ENCODE measurements around the gene GPNMB.

GPNMB gene

DNA sequence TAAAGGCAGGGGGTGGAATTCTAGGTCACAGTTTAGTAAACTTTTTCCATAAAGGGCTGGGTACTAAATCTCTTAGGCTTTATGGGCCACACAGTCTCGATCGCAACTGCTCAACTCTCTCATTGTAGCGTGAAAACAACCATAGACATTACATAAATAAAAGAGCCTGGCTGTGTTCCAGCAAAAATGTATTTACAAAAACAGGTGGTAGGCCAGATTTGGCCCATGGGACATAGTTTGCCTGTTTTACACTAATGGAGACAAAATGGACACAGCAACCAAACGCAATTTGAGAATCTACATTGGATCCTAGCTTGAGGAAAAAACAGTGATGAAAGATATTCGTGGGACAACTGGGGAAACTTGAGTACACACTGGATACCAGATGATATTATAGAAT is 29.3 kb downstream of the GPNMB start:
- no peak for DNase-seq

DNA sequence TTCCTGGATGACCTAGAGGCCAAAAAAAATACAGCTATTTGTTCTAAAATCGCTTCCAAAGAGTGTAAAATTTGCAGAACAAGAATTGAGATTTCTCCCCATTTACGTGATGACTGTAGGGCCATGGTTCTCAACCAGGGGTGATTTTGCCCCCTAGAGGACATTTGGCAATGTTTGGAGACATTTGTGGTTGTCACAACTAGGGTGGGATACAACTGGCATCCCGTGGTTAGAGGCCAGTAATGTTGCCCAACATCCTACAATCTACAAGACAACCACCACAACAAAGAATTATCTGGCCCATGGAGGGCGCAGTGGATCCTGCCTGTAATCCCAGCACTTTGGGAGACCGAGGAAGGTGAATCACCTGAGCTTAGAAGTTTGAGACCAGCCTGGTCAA is 29.8 kb downstream of the GPNMB start:
- DNase-seq: peak; percentile 22

GRCh38 chr7:23276947-23277346 is 30.4 kb downstream of the GPNMB start:
- no peak for DNase-seq

- peak; percentile 70 for DNase-seq
Measured at GRCh38 chr7:23277359-23277989, 30.9 kb downstream of the GPNMB start.

GRCh38 chr7:23279819-23280525 is 33.4 kb downstream of the GPNMB start:
- no peak for DNase-seq

DNA sequence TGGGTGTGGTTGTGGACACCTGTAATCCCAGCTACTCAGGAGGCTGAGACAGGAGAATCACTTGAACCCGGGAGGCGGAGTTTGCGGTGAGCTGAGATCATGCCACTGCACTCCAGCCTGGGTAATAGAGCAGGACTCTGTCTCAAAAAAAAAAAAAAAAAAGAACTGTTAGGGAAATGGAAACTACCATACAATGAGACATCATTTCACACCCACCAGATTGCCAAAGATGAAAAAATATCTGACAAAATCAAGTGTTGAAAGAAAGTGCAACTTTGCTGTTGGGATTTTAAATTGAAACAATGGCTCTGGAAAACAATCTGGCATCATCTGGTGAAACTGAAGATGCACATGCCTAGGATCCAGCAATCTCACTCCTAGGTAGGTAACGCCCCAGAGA is 36.5 kb downstream of the GPNMB start:
- DNase-seq: no peak

DNA sequence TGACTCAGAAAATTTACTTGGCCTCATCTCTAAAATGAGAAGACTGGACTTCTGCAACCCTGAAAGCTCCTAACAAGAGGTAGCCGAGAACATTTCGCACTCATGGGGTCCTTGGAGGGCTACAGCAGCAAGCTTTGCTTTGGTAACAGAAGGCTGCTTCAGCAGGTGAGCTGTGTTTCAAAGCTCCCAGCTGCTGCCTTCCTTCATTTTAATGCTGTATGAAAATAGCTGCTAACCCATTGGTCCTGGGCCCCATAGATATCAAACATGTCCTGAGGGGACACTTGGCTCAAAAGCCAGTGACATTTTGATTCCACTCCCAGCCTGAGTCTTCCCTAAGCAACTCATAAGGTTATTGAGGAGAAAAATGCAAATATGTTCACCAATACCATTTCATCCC is 38.3 kb downstream of the GPNMB start:
- DNase-seq: no peak

- DNase-seq: no peak
Measured at GRCh38 chr7:23285657-23286646, 39.4 kb downstream of the GPNMB start.

DNA sequence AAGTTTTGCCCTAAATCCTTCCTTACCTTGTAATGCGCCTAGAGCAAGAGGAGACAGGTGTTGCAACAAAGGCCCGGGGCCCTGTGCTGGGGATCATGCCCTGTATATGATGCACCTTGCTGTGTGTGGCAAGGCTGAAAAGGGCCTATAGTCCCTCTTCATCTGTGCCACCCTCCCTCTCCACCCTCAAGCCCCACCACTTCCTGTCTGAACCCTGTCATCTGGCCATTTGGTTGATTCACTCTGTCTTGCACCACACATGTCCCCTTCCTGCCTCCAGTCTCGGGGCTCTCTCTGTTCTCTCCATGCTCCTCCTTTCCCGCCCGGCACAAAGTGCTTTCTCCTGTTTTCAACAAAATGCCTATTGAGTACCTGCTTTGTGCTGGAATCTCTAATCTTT is 41.0 kb downstream of the GPNMB start:
- DNase-seq: no peak

DNA sequence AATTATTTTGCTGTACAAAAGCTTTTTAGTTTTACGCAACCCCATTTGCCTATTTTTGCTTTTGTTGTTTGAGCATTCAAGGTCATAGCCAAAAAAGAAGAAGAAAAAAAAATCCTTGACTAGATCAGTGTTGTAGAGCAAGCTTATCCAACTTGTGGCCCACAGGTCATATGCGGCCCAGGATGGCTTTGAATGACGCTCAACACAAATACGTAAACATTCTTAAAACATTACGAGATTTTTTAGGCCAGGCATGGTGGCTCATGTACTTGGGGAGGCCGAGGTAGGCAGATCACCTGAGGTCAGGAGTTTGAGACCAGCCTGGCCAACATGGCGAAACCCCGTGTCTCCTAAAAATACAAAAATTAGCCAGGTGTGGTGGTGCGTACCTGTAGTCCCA is 44.4 kb downstream of the GPNMB start:
- no peak for DNase-seq

- no peak for DNase-seq
Measured at GRCh38 chr7:23291957-23292560, 45.5 kb downstream of the GPNMB start.

DNA sequence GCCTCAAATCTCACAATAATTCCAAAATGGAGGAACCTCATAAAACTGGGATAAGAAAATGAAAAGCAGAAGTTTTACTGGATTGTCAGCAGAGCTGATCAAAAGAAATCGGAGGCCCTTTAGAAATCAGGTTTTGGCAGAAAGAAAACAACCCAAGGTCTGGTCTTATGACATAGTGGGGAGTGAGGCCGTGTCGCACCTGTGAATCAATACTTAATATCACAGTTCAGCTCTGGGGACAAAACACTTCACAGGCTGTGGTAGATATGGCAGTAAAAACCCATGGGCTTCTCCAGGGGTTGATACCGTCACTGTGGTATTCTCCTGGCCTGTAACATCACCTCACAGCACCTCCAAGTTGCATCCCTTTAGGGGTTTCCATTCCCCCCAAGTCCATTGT is 46.0 kb downstream of the GPNMB start:
- no peak for DNase-seq

DNA sequence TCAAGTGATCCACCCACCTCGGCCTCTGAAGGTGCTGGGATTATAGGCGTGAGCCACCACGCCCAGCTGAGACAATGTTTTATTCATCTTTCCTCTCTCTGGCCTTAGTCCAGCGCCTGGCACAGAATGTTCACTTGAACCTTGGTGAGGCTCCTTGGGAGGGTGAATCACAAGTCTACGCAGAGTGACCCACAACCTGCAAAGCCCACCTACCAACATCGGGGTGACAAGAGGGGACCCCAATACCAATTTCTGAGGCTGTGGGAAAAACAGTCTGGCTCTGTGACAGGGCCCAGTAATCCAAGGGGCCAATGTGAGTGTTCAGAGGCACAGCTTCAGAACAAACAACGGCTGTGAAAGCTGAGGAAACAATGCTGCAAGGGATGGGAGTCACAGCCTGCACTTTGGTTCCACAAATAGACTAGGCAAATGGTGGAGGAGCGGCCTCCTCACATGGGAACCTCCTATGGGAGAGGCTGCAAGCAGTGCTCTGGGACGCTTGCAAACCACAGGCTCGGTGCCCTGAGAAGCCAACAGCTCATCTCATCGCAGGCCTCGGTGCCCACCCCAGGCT is 47.0 kb downstream of the GPNMB start:
- DNase-seq: no peak

DNA sequence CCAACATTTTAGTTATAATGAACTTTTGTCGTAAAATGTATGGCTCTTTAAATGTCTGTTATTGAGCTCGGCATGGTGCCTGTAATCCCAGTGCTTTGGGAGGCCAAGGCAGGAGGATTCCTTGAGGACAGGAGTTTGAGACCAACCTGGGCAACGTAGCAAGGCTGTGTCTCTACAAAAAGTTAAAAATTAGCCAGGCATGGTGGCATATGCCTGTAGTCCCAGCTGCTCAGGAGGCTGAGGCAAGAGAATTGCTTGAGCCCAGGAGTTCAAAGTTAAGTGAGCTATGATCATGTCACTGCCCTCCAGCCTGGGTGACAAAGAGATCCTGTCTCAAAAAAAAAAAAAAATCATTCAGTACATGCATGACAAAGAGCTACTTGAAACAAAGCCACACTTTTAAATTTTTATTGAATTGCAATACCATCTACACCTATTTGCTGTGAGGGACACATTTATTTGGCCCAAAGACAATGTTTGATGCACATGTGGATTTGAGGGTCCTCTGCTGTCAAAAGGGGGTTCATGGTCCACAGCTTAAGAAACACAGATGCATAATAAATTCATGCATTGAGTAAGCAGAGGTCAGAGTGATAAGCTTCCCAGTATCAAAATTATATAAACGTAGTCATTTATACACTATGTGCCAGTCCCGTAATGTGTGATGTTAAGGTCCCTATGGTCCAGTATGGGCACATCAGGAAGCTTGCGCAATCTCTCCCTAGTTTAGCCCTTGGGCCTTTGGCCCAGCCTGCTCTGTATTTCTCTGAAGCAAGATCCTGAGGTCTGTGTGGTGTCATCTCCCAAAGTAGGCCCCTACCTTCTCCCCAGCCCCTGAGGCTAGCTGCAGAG is 48.2 kb downstream of the GPNMB start:
- peak; percentile 20 for DNase-seq

DNA sequence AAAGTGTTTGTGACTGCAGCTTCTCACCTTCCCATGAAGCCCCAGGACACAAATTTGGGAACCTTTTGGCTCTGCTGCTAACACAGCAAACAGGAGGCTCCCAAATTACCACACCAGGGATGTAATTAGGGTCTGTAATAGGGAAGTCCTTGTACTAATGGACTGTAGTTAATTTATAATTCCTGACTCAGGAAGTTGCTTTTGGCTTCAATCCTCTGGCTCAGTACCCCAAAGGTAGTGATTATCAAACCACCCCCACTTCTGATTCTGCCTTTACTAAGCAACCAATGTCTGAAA is 48.8 kb downstream of the GPNMB start:
- no peak for DNase-seq

GRCh38 chr7:23298141-23298881 is 51.7 kb downstream of the GPNMB start:
- DNase-seq: peak; percentile 99

DNA sequence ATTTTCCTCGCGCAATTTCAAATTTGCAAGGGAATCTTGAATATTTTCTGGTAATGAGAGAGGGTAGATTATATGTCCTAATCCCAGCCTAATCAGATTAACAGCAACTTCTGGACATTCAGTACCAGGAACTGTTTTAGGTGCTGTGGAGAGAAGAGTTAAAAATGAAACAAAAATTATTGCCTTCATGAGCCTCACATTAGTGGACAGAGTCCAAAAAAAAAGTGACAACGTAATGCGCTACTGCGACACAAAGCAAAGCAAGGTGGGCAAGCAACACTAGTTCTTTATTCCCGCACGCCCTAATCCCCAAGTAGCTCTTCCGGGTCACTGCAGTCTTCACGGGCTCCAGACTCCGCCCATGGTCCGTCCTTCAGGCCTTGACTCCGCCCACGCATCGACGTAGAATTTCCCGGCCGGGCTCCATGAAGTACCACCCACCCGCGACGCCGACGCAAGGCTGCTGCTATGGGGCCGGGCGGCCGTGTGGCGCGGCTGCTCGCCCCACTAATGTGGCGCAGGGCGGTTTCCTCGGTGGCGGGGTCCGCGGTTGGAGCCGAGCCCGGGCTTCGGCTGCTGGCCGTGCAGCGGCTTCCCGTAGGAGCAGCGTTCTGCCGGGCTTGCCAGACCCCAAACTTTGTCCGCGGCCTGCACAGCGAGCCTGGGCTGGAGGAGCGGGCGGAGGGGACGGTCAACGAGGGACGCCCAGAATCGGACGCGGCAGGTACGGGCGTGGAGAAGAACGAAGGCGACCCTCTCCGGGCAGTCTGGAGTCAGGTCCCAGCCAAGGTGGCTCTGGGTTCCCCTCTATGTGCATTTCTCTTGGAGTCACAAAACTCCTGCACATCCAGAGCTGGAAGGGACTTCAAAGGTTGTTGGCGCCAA is 52.6 kb downstream of the GPNMB start, which contains the start of gene MALSU1:
Gene MALSU1, plus strand, starts transcription at position 455 of the 885 bp plus-strand sequence. Its CDS starts 14 bp downstream, at position 469.
- peak; percentile 99 for DNase-seq

DNA sequence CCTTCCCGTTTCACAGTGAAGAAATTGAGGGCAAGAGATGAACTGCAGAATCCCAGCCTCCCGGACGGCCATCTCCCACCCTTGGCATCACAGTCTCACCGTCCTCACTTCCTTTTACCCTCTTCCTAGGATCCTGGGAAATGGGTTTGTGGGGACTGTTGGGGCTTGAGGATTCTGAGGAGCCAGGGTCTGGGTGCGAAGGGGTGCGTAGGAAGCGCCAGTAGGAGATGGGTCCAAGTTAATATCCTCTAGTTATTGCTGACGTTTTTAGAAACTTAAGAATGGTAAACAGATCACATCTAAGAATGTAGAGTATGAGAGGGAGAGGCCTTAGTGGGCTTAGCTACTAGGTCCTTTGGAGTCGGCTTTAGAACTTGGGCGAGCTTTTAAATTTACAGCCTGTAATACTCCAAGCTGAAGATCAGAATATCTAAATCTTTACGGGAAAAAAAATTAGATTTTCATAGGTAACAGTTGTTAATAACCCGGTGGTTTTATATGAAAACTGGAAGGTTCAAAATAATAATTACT is 53.3 kb downstream of the GPNMB start:
- no peak for DNase-seq

DNA sequence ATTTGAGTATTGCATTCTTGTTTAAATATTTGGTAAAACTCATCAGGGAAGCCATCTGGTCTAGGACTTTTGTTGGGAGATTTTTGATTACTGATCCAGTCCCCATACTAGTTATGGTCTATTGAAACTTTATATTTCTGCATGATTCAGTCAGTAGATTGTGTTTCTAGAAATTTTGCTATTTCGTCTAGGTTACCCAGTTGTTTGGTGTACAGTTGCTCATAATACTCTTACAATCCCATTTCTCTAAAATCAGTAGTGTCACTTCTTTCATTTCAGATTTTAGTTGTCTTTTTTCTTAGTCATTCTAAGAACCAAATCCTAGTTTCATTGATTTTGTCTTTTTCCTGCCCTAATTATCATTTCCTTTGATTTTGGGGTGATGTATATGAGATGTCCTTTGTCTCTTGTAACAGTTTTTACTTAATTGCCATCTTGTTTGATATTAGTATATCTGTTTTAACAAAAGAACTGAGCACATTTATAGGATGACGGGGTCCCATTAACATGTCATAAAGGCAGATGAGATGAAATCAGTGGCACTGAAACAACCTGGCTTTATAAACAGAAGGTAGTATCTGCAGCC is 60.5 kb downstream of the GPNMB start:
- DNase-seq: no peak

Measured in NCI-H226 (cell line).